Erythroblast (primary cell): Measurements from ENCODE around the gene DPP4.

Source experiments
- GATA1 ChIP-seq: IDR thresholded peaks from 2 replicates; pipeline ENCODE4 v1.6.1; 2011; ENCODE audit warnings: low read depth, mild to moderate bottlenecking, control low read depth, low read length, moderate library complexity
- POLR2A ChIP-seq: IDR thresholded peaks from 2 replicates; pipeline ENCODE4 v1.6.1; 2011; ENCODE audit warnings: mild to moderate bottlenecking, low read length

- TF ChIP-seq POLR2A (no peak), GATA1 (no peak)
Measured at GRCh38 chr2:162092008-162092390, 18.0 kb upstream of the DPP4 start.
